Lower leg skin (tissue), 4 donors: Measurements from ENCODE around the gene SAMD8. TPM values are rescaled to one million over a fixed set of nuclear protein-coding genes. Genes with fewer than 3 reads are reported as not detected.
A peak's percentile ranks its signal among the peaks of the same experiment; 100 is the strongest.

Experiments used
- DNase-seq, 2 donors: peaks; one replicate each; pipeline ENCODE4 v3.0.0-alpha.2; 2019; ENCODE audit warnings: low spot score in 2 of 2
- H3K4me3 ChIP-seq: fragments of 200-600 bp; sonication (generic); 2 replicates; pipeline ENCODE4 v1.5.1; 2017; ENCODE audit warnings: mild to moderate bottlenecking, low read depth; ENCODE audit not compliant: poor library complexity, severe bottlenecking
- POLR2A ChIP-seq, 2 donors: fragments of 450-650 bp; IDR thresholded peaks; one replicate each; pipeline ENCODE4 v1.6.1; 2016 to 2017; ENCODE audit warnings: antibody characterized with exemption in 2 of 2, mild to moderate bottlenecking in 1 of 2, moderate library complexity in 1 of 2
- WGBS, 2 donors: methylation state at CpG; one replicate each; pipeline ENCODE4 v1.1.5; 2018; 5-methylcytosine and 5-hydroxymethylcytosine counted together
- intact Hi-C: fragments of 100-400 bp; cut with DNase I; formaldehyde crosslinking; loops from one replicate; pipeline ENCODE4 v1.15.0; 2023; ENCODE audit warnings: low total_unique reads
- total RNA-seq, 4 donors: library from RNA; depleted of rRNA; stranded (reverse); fragments of >200 nt; gene quantifications; one replicate each; pipeline ENCODE4 v1.1.0, GENCODE V29; 2016
- TF ChIP-seq, protein P1 (sequence below), 3 donors: fragments of 450-650 bp; IDR thresholded peaks; one replicate each; pipeline ENCODE4 v1.5.1; 2016; ENCODE audit warnings: antibody characterized with exemption in 3 of 3, mild to moderate bottlenecking in 3 of 3, moderate library complexity in 2 of 3

SAMD8 gene
- total RNA-seq, 4 donors from 2014 or later = 17.4 to 26.4 (median 23.2) TPM

GRCh38 chr10:75146780-75147179 lies 35.3 kb downstream of the SAMD8 start:
- WGBS, 2 donors = 52 to 63% methylated on average over 2 of the region's 2 CpGs
- intact Hi-C loops = no loop called here
- TF ChIP-seq, protein P1, sequence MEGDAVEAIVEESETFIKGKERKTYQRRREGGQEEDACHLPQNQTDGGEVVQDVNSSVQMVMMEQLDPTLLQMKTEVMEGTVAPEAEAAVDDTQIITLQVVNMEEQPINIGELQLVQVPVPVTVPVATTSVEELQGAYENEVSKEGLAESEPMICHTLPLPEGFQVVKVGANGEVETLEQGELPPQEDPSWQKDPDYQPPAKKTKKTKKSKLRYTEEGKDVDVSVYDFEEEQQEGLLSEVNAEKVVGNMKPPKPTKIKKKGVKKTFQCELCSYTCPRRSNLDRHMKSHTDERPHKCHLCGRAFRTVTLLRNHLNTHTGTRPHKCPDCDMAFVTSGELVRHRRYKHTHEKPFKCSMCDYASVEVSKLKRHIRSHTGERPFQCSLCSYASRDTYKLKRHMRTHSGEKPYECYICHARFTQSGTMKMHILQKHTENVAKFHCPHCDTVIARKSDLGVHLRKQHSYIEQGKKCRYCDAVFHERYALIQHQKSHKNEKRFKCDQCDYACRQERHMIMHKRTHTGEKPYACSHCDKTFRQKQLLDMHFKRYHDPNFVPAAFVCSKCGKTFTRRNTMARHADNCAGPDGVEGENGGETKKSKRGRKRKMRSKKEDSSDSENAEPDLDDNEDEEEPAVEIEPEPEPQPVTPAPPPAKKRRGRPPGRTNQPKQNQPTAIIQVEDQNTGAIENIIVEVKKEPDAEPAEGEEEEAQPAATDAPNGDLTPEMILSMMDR (IDR thresholded peaks at IDR 0.05) = no peak
- TF ChIP-seq POLR2A (IDR thresholded peaks at IDR 0.05) = no peak
- H3K4me3 ChIP-seq = no peak overlapping the region
- DNase-seq = no peak

DNA sequence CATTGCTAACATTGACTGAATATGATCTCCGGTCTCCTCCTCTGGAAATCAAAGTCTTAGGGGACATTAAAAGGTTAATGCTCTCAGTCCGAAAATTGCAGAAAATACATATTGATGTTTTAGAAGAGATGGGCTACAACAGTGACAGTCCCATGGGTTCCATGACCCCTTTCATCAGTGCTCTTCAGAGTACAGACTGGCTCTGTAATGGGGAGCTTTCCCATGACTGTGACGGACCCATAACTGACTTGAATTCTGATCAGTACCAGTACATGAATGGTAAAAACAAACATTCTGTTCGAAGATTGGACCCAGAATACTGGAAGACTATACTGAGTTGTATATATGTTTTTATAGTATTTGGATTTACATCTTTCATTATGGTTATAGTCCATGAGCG lies 39.2 kb downstream of the SAMD8 start:
- no peak for DNase-seq
- TF ChIP-seq POLR2A (IDR thresholded peaks at IDR 0.05) = no peak
- TF ChIP-seq, protein P1 (IDR thresholded peaks at IDR 0.05) = no peak
- WGBS, 2 donors = 94 to 99% methylated on average over 5 of the region's 5 CpGs
- intact Hi-C loops = no loop called here
- H3K4me3 ChIP-seq = no peak overlapping the region

GRCh38 chr10:75159519-75159918 lies 48.1 kb downstream of the SAMD8 start:
- TF ChIP-seq, protein P1 (IDR thresholded peaks at IDR 0.05) = no peak
- no peak for TF ChIP-seq POLR2A (IDR thresholded peaks at IDR 0.05)
- intact Hi-C loops = no loop called here
- H3K4me3 ChIP-seq = no peak overlapping the region
- WGBS, 2 donors = 63 to 71% methylated on average over 4 of the region's 4 CpGs
- no peak for DNase-seq

GRCh38 chr10:75165684-75166622 lies 54.5 kb downstream of the SAMD8 start:
- DNase-seq = peak in 1 of 2 donors; percentile 6
- TF ChIP-seq, protein P1 (IDR thresholded peaks at IDR 0.05) = no peak
- TF ChIP-seq POLR2A (IDR thresholded peaks at IDR 0.05) = no peak
- no peak overlapping the region for H3K4me3 ChIP-seq
- WGBS, 2 donors = 71 to 74% methylated on average over 2 of the region's 2 CpGs
- intact Hi-C loops = no loop called here

DNA sequence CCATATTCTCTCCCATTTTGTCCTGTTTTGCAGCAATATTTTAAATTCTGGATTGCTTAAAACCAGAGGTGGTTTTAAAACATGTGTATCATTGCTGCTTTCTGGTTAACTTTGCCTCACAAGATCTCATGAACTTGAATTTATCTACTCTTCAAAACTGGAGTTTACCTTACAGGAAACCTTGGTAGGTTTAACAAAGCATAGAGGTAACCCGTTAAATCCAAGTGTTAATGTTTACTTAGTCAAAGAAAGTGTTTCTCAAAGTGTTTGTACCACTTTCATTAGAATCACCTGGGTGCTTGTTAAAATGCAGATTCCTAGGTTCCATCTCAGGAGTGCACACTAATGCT lies 55.1 kb downstream of the SAMD8 start:
- WGBS, 2 donors = 84% methylated on average over 1 of the region's 1 CpG
- intact Hi-C loops = no loop called here

More for the DNA sequence above, 55.1 kb downstream of the SAMD8 start:
- no peak for DNase-seq
- H3K4me3 ChIP-seq = no peak overlapping the region
- TF ChIP-seq, protein P1 (IDR thresholded peaks at IDR 0.05) = no peak
- TF ChIP-seq POLR2A (IDR thresholded peaks at IDR 0.05) = no peak
